Measurements from ENCODE around the gene USF1. TPM values are rescaled to one million over a fixed set of nuclear protein-coding genes. Genes with fewer than 3 reads are reported as not detected.

Gene USF1
- total RNA-seq, 4 donors from 2014 or later, result 35.9 to 55.7 (median 49.4) TPM

DNA sequence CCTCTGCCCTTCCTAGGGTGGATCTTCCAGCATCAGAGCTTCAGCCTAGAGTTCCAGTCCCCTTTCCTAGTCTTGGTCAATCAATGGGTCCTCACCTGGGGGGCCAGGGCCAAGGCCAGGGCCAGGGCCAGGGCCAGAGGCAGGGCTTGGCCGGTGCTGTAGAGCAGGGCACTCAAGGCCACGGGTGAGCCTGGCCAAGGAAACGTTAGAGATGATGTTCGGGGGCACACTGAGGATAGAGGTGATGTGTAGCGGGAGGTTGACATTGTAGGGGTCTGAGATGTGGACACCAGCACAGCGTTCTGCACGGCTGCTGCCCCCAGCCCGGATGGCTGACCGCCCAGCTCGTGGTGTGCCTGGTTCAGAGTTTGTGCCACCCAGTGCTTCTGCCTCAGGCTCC is 5.4 kb upstream of the USF1 start:
- WGBS, 2 donors, result 90 to 96% methylated on average over 4 to 10 of the region's 10 CpGs
- Histone ChIP-seq H3K4me1 (peaks cover 0 to 17% (median 0%) of the 10 kb centered on the region in 3 donors), H3K27ac (no peak overlapping the region), H3K9me3 (no peaks in the 10 kb centered on the region), H3K27me3 (peaks cover 0 to 21% (median 0%) of the 10 kb centered on the region in 4 donors), H3K4me3 (no peak overlapping the region), H3K36me3 (peaks cover 0 to 81% (median 32%) of the 10 kb centered on the region in 3 donors)
- TF ChIP-seq, protein P1, sequence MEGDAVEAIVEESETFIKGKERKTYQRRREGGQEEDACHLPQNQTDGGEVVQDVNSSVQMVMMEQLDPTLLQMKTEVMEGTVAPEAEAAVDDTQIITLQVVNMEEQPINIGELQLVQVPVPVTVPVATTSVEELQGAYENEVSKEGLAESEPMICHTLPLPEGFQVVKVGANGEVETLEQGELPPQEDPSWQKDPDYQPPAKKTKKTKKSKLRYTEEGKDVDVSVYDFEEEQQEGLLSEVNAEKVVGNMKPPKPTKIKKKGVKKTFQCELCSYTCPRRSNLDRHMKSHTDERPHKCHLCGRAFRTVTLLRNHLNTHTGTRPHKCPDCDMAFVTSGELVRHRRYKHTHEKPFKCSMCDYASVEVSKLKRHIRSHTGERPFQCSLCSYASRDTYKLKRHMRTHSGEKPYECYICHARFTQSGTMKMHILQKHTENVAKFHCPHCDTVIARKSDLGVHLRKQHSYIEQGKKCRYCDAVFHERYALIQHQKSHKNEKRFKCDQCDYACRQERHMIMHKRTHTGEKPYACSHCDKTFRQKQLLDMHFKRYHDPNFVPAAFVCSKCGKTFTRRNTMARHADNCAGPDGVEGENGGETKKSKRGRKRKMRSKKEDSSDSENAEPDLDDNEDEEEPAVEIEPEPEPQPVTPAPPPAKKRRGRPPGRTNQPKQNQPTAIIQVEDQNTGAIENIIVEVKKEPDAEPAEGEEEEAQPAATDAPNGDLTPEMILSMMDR (IDR thresholded peaks at IDR 0.05), result no peak
- TF ChIP-seq POLR2A (IDR thresholded peaks at IDR 0.05), result no peak
- no peak for DNase-seq
- intact Hi-C loops (cut with DNase I), result no loop called here

DNA sequence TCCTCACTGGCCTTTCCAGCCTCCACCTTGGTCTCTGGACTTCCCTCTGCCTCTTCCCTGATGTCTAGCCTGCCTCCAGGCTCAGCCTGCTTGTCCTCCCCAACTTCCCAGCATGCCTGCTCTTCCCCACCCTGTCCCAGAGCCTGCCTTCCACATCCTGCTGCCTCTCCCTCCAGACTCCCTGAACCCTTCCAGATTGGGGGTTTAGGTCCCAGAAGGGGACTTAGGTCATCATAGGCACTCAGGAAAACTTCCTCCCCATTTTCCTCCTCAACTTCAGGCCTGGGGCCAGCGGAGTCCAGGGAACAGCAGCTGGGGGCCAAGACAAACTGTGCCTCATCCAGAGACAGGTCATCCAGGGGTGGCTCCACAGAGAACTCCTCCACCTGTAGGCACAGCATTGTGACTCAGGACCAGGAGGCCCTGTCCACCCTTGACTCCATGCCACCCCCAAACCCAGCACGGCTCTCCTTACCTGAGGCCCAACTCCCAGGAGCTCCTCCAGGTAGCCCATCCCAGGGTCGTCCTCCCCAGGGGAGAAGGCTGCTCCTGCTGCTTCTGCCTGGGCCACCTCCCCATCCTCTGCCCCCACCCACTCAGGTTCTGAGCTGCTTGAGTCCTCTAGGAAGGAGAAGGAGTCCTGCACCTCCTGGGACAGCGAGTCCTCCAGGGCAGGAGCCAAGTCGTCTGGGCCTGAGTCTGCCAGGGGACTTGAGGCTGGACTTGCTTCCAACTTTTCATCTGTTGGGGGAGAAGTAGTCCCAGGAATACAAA is 3.4 kb upstream of the USF1 start:
- 80 to 100% methylated on average over 1 of the region's 5 CpGs for WGBS, 2 donors
- TF ChIP-seq, protein P1 (IDR thresholded peaks at IDR 0.05), result no peak
- TF ChIP-seq POLR2A (IDR thresholded peaks at IDR 0.05), result no peak
- H3K4me3 ChIP-seq, result no peak overlapping the region
- peaks cover 3 to 26% (median 5%) of the 10 kb centered on the region in 3 donors for H3K4me1 ChIP-seq
- H3K27me3 ChIP-seq, result peaks cover 0 to 3% (median 0%) of the 10 kb centered on the region in 4 donors
- no peaks in the 10 kb centered on the region for H3K9me3 ChIP-seq
- no peak for DNase-seq
- intact Hi-C loops (cut with DNase I), result no loop called here
- H3K36me3 ChIP-seq, result peaks cover 0 to 65% (median 26%) of the 10 kb centered on the region in 3 donors
- no peak overlapping the region for H3K27ac ChIP-seq

DNA sequence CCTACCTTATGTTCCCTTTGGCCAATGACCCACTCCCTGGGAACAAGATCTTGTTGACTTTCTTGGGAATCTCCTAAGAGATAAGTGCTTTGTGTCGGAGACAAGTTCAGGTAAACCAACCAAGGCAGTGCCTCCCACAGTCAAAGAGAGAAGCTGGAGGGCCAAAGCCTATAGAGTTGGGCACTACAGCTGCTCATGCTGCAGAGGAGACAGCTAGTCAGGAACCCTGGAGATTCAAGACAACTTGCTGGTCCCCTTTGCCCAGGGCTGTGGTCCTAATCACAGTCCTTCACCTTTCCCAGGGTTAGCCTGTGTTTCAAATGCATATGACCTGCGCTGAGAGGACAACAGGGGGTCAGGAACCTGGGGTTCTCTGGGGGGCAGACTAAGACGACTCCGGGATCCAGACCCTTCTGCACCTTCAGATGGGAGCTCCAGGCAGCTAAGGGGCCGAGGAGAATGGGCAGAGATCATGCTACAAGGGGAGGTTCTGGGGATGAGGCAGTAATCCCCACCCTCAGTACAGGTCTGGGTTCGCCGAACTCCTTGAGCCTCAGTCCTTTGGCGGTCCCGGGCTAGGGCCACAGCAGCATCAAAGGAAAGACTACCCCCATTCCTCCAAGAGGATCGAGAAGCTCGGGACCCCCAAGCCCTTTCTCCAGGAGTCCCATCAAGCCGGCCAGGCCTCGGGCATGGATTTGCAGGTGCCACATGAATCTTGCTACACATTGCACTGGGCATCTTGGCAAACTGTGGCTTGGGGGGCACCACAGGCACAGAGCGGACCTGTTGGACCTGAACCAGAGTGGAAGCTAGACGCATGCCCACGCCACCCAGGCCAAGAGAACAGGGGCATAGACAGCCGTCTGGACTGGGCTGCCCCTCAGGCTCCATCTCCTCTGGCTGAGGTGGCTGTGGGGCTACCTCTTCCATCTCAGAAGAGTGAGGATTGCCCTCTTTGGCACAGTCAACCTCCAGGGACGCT is 2.0 kb upstream of the USF1 start:
- Histone ChIP-seq H3K27ac (peak overlapping the region; percentile 5 to 99 (median 76)), H3K4me3 (no peak overlapping the region), H3K9me3 (no peaks in the 10 kb centered on the region), H3K27me3 (no peaks in the 10 kb centered on the region), H3K4me1 (peaks cover 7 to 37% (median 11%) of the 10 kb centered on the region in 3 donors), H3K36me3 (peaks cover 0 to 58% (median 14%) of the 10 kb centered on the region in 3 donors)
- no peak for DNase-seq
- 87 to 100% methylated on average over 2 to 5 of the region's 18 CpGs for WGBS, 2 donors
- intact Hi-C loops (cut with DNase I), result no loop called here
- TF ChIP-seq POLR2A (IDR thresholded peaks at IDR 0.05), result no peak
- TF ChIP-seq, protein P1 (IDR thresholded peaks at IDR 0.05), result no peak

- intact Hi-C loops (cut with DNase I), result no loop called here
- no peak for DNase-seq
- Histone ChIP-seq H3K9me3 (no peaks in the 10 kb centered on the region), H3K27ac (peak overlapping the region; percentile 94 to 99 (median 96)), H3K36me3 (peaks cover 7 to 58% (median 21%) of the 10 kb centered on the region in 3 donors), H3K27me3 (no peaks in the 10 kb centered on the region), H3K4me3 (peak overlapping the region; percentile 78 to 97 (median 86)), H3K4me1 (peaks cover 7 to 37% (median 11%) of the 10 kb centered on the region in 3 donors)
- 56 to 75% methylated on average over 1 to 2 of the region's 2 CpGs for WGBS, 2 donors
- no peak for TF ChIP-seq POLR2A (IDR thresholded peaks at IDR 0.05)
- TF ChIP-seq, protein P1 (IDR thresholded peaks at IDR 0.05), result no peak
These were observed 940 bp upstream of the USF1 start for GRCh38 chr1:161046605-161047228.

Measured in esophagus squamous epithelium (tissue), 5 donors.